RWPE2 (cell line): ENCODE data around the gene UQCR10.

Experiments used
- ATAC-seq: fragments of 200-7000 bp; cut with Tn5 transposase; 3 replicates; pipeline ENCODE4 v1.9.1; 2021; ENCODE audit warnings: low read depth
- DNase-seq: peaks from one replicate; pipeline ENCODE4 v3.0.0-alpha.2; 2020; ENCODE audit warnings: low spot score
- H3K27ac ChIP-seq: fragments of 450-650 bp; 2 replicates; pipeline ENCODE4 v1.5.1; 2017; ENCODE audit warnings: mild to moderate bottlenecking; ENCODE audit not compliant: poor library complexity, severe bottlenecking
- H3K27me3 ChIP-seq: fragments of 250-450 bp; sonication (Bioruptor Pico); 2 replicates; pipeline ENCODE4 v1.5.1; 2021; ENCODE audit warnings: mild to moderate bottlenecking, moderate library complexity; ENCODE audit not compliant: insufficient read depth, poor library complexity, severe bottlenecking
- H3K36me3 ChIP-seq: fragments of 250-450 bp; sonication (Bioruptor Pico); 2 replicates; pipeline ENCODE4 v1.5.1; 2020; ENCODE audit warnings: low read depth, mild to moderate bottlenecking, moderate library complexity
- H3K4me1 ChIP-seq: fragments of 250-450 bp; sonication (Bioruptor Pico); 2 replicates; pipeline ENCODE4 v1.5.1; 2021; ENCODE audit warnings: mild to moderate bottlenecking, moderate library complexity; ENCODE audit not compliant: insufficient read depth, poor library complexity, severe bottlenecking
- H3K4me3 ChIP-seq: fragments of 250-450 bp; sonication (Bioruptor Pico); 2 replicates; pipeline ENCODE4 v1.5.1; 2021; ENCODE audit warnings: mild to moderate bottlenecking, moderate library complexity; ENCODE audit not compliant: severe bottlenecking
- H3K9me3 ChIP-seq: fragments of 250-450 bp; sonication (Bioruptor Pico); 2 replicates; pipeline ENCODE4 v1.5.1; 2021; ENCODE audit warnings: mild to moderate bottlenecking, moderate library complexity; ENCODE audit not compliant: severe bottlenecking
- TF ChIP-seq, protein P1 (sequence below): fragments of 450-650 bp; IDR thresholded peaks from one replicate; pipeline ENCODE4 v1.5.1; 2017; ENCODE audit warnings: mild to moderate bottlenecking, moderate library complexity; ENCODE audit not compliant: poor library complexity, severe bottlenecking

UQCR10 gene

DNA sequence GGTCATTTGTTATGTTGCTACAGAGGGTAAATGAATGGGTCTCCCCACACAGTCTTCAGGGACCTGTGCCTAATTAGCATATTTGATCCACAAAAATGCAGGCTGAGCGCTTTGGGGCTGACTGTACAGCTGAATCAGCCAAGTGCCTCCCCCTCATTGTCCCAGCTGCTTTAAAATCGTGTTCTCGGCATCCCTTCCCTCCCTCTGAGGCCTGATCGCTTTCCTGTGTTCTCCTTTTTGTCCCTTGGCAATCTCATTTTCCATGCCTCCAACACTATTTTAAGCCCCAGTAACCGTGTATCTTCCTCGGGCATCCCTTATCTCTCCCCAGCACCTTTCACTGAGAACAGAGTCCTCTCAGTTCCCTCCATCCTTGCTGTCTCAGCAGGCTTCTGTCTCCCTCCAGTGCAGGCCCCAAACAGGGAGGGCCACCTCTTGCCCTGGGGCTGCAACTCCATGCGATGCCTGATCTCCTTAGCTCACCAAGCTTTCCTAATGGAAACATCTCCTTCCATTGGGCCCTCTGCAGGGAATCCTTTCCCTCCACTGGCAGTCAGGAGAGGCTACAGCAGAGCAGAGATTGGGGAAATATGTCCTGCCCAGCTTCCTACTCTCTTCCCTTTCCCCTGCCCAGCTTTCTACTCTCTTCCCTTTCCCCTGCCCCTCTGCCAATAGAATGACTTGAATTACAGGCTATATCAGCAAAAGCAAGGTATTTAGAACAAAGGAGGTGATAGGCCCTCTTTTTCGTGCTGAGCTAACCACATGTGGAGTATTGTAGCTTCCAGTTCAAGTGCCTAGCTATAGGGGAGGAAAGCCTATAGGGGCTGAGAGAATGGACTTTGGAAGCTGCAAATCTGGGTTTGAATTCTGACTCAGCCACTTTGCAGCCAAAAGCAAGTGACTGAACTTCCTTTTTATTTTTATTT, 13.8 kb downstream of the UQCR10 start:
- H3K27me3 ChIP-seq = no peaks in the 10 kb centered on the region
- H3K9me3 ChIP-seq = no peaks in the 10 kb centered on the region
- peak; percentile 93 for ATAC-seq
- no peak for DNase-seq
- TF ChIP-seq, protein P1, sequence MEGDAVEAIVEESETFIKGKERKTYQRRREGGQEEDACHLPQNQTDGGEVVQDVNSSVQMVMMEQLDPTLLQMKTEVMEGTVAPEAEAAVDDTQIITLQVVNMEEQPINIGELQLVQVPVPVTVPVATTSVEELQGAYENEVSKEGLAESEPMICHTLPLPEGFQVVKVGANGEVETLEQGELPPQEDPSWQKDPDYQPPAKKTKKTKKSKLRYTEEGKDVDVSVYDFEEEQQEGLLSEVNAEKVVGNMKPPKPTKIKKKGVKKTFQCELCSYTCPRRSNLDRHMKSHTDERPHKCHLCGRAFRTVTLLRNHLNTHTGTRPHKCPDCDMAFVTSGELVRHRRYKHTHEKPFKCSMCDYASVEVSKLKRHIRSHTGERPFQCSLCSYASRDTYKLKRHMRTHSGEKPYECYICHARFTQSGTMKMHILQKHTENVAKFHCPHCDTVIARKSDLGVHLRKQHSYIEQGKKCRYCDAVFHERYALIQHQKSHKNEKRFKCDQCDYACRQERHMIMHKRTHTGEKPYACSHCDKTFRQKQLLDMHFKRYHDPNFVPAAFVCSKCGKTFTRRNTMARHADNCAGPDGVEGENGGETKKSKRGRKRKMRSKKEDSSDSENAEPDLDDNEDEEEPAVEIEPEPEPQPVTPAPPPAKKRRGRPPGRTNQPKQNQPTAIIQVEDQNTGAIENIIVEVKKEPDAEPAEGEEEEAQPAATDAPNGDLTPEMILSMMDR = no peak
- peak overlapping the region; percentile 89 for H3K27ac ChIP-seq
- peaks cover 34% of the 10 kb centered on the region for H3K4me1 ChIP-seq
- no peak overlapping the region for H3K4me3 ChIP-seq
- H3K36me3 ChIP-seq = no peaks in the 10 kb centered on the region

DNA sequence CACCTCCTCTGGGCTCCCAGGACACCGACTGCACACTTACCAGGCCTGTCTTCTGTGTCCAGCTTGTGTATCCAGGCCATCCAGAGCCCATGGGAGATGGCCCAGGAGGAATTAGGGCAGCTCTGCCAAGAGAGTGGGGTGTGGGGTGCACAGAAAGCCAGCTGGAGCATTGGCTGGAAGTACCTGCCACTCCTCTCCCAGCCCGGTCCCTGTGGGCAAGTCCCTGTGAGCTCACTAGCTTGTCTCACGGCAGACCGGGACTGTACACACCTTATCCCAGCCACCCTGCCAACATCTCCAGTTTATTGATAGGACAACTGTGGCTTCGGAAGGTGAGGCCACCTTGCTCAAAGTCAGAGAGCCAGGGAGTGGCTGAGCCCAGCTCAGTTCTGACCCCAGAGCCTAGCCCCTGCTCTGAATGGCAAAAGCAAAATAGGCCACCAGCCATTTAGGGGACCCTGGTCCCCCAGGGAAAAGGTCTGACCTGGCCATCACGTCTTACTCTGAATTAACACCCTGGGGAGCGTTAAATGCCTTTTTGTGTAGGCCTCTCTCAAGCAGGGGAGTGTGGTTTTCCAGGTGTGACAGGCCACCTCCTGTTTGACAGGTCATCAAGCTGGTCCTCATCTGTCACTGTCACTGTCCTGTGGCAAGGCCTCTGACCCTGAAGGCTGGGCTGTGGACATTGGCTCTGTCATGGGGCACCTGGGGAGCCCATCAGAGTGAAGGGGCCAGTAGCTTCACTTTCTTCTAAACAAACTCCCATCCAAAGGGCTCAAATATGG, 15.1 kb downstream of the UQCR10 start:
- Histone ChIP-seq H3K4me3 (no peak overlapping the region), H3K36me3 (no peaks in the 10 kb centered on the region), H3K4me1 (peaks cover 34% of the 10 kb centered on the region), H3K9me3 (no peaks in the 10 kb centered on the region), H3K27me3 (no peaks in the 10 kb centered on the region), H3K27ac (peak overlapping the region; percentile 89)
- DNase-seq = no peak
- TF ChIP-seq, protein P1 = no peak
- ATAC-seq = peak; percentile 33; the same call in 1 of the 3 replicates

GRCh38 chr22:29784451-29785361, 17.5 kb downstream of the UQCR10 start:
- Histone ChIP-seq H3K4me1 (peaks cover 21% of the 10 kb centered on the region), H3K27me3 (no peaks in the 10 kb centered on the region), H3K9me3 (no peaks in the 10 kb centered on the region), H3K36me3 (peaks cover 7% of the 10 kb centered on the region), H3K27ac (no peak overlapping the region), H3K4me3 (no peak overlapping the region)
- no peak for DNase-seq
- TF ChIP-seq, protein P1 = no peak
- ATAC-seq = no peak

GRCh38 chr22:29786031-29786430, 18.9 kb downstream of the UQCR10 start:
- no peaks in the 10 kb centered on the region for H3K27me3 ChIP-seq
- TF ChIP-seq, protein P1 = no peak

More at GRCh38 chr22:29786031-29786430, 18.9 kb downstream of the UQCR10 start:
- no peak for DNase-seq
- no peak overlapping the region for H3K27ac ChIP-seq
- ATAC-seq = no peak
- peaks cover 14% of the 10 kb centered on the region for H3K36me3 ChIP-seq
- no peak overlapping the region for H3K4me3 ChIP-seq
- peaks cover 13% of the 10 kb centered on the region for H3K4me1 ChIP-seq
- H3K9me3 ChIP-seq = no peaks in the 10 kb centered on the region
